ENCODE data around the gene TCHP. TPM values are rescaled to one million over a fixed set of nuclear protein-coding genes. Genes with fewer than 3 reads are reported as not detected.

Gene TCHP
- total RNA-seq, 2 donors from 2014 or later, result 18.9 to 26.3 TPM

GRCh38 chr12:109879351-109880042 is 20.6 kb upstream of the TCHP start:
- TF ChIP-seq POLR2A (IDR thresholded peaks at IDR 0.05), result peak; percentile 6
- no peak for TF ChIP-seq CTCF (IDR thresholded peaks at IDR 0.05)
- no peak for TF ChIP-seq POLR2AphosphoS5 (IDR thresholded peaks at IDR 0.05)
- intact Hi-C loops (cut with DNase I), result loop anchor here (2.0 kb wide), 1 partner anchor 75 kb away; no protein-coding TSS in a partner anchor
- WGBS, result 3% methylated on average over 13 of the region's 13 CpGs
- DNase-seq (ENCODE audit: low spot score), result peak; percentile 31
- H3K27me3 ChIP-seq (replicated peaks; ENCODE audit: insufficient read depth), result no peaks in the 10 kb centered on the region
- peak overlapping the region; percentile 82 to 83 for H3K27ac ChIP-seq
- no peaks in the 10 kb centered on the region for H3K9me3 ChIP-seq
- peak overlapping the region; percentile 68 to 78 for H3K4me3 ChIP-seq
- peaks cover 10% of the 10 kb centered on the region for H3K4me1 ChIP-seq (replicated peaks)
- no peaks in the 10 kb centered on the region for H3K36me3 ChIP-seq

DNA sequence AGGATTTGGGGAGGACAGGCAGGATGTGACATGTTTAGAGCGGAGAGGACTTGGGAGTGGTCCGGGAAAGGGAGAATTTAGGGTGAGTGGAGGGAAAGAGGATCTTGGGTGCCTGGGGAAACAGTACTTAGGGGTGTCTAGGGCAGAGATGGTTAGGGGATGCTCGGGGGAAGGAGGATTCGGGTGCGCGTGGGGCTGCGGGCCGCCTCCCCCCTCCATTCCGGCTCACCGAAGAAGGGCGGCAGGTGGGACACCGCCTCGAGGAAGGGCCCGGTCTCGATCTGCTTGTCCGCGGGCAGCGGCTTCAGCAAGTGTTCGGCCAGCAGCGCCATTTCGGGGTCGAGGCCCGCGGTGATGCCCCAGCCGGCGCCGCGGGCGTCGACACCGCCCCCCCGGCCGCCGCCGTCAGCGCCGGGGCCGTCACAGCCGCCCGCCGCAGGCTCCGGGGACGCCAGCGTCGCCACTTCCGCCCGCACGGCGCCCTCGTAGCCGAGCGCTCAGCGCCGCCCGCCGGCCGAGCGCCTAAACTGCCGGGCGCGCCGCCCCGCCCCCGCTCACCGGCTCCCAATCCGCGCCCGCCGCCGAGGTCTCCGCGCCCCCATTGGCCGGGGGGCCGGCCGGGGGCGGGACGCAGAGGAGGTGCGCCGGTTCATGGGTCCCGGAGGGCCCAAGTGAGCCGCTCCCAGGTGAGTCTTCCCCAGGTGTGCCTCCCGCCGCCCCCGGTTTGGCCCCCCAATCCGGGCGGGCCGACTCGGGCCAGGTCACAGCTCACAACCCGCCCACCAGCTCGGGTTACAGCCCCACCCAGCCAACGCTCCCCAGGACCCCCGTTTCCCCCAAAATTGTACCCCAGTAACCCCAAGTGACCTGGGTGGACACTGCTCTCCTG is 19.8 kb upstream of the TCHP start, which contains the start of gene GLTP:
TSS of gene GLTP (minus strand) at position 499 of the 889 bp plus-strand sequence. CDS start at position 332, 167 bp downstream.
- peak within 1 kb of the TSS; percentile 82 to 83 for H3K27ac ChIP-seq
- DNase-seq (ENCODE audit: low spot score), result peak; percentile 79
- H3K36me3 ChIP-seq, result no peaks in the 10 kb centered on the region

DNA sequence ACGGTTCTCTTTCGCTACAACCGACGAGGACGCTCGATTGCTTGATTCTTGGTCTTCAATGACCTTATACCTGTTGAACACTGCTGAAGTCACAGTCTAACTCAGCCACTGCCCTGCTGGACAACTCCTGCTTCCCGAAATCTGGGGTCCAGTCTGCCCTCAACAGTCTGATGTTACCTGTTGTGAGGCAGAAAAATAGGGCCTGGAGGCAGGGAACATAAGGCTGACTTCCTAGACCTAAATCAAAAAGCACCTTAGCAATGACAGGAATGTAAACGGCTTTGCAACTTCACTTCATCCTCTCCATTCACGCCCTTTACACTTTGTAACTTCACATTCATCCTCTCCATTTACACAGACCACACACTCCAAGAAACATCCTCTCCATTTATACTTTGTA is 19.1 kb upstream of the TCHP start:
- H3K9me3 ChIP-seq, result no peaks in the 10 kb centered on the region
- intact Hi-C loops (cut with DNase I), result loop anchor here (2.0 kb wide), 1 partner anchor 76 kb away; no protein-coding TSS in a partner anchor
- H3K4me3 ChIP-seq, result peak overlapping the region; percentile 68 to 78
- H3K27ac ChIP-seq, result peak overlapping the region; percentile 43 to 65
- TF ChIP-seq CTCF (IDR thresholded peaks at IDR 0.05), result no peak
- no peak for TF ChIP-seq POLR2A (IDR thresholded peaks at IDR 0.05)
- TF ChIP-seq POLR2AphosphoS5 (IDR thresholded peaks at IDR 0.05), result no peak
- H3K27me3 ChIP-seq (replicated peaks; ENCODE audit: insufficient read depth), result no peaks in the 10 kb centered on the region
- no peak for DNase-seq (ENCODE audit: low spot score)
- peaks cover 8% of the 10 kb centered on the region for H3K4me1 ChIP-seq (replicated peaks)
- WGBS, result 10% methylated on average over 9 of the region's 9 CpGs
- no peaks in the 10 kb centered on the region for H3K36me3 ChIP-seq

More for the DNA sequence above, 19.8 kb upstream of the TCHP start, which contains the start of gene GLTP:
- Histone ChIP-seq H3K27me3 (replicated peaks; ENCODE audit: insufficient read depth) (no peaks in the 10 kb centered on the region), H3K9me3 (no peaks in the 10 kb centered on the region), H3K4me1 (replicated peaks) (peaks cover 10% of the 10 kb centered on the region), H3K4me3 (peak within 1 kb of the TSS; percentile 68 to 78)
- WGBS, result under 1% methylated on average over 24 of the region's 92 CpGs
- intact Hi-C loops (cut with DNase I), result loop anchor here (2.0 kb wide), 1 partner anchor 75 kb away; no protein-coding TSS in a partner anchor
- peak; percentile 27 for TF ChIP-seq POLR2A (IDR thresholded peaks at IDR 0.05)
- peak; percentile 54 to 99 (median 78) for TF ChIP-seq CTCF (IDR thresholded peaks at IDR 0.05)
- peak; percentile 27 for TF ChIP-seq POLR2AphosphoS5 (IDR thresholded peaks at IDR 0.05)

- DNase-seq (ENCODE audit: low spot score), result no peak
- intact Hi-C loops (cut with DNase I), result loop anchor here (2.0 kb wide), 1 partner anchor 77 kb away; no protein-coding TSS in a partner anchor
- H3K4me3 ChIP-seq, result no peak overlapping the region
- no peaks in the 10 kb centered on the region for H3K36me3 ChIP-seq
- TF ChIP-seq POLR2AphosphoS5 (IDR thresholded peaks at IDR 0.05) (no peak), POLR2A (IDR thresholded peaks at IDR 0.05) (no peak)
- H3K4me1 ChIP-seq (replicated peaks), result peaks cover 3% of the 10 kb centered on the region
- no peaks in the 10 kb centered on the region for H3K27me3 ChIP-seq (replicated peaks; ENCODE audit: insufficient read depth)
- WGBS, result 95% methylated on average over 2 of the region's 2 CpGs
- no peak overlapping the region for H3K27ac ChIP-seq
- no peaks in the 10 kb centered on the region for H3K9me3 ChIP-seq
These were observed 18.3 kb upstream of the TCHP start for GRCh38 chr12:109881752-109882151.

- Histone ChIP-seq H3K27ac (no peak overlapping the region), H3K4me3 (no peak overlapping the region), H3K9me3 (no peaks in the 10 kb centered on the region), H3K36me3 (no peaks in the 10 kb centered on the region), H3K4me1 (replicated peaks) (peaks cover 3% of the 10 kb centered on the region), H3K27me3 (replicated peaks; ENCODE audit: insufficient read depth) (no peaks in the 10 kb centered on the region)
- TF ChIP-seq POLR2A (IDR thresholded peaks at IDR 0.05), result no peak
- no peak for TF ChIP-seq CTCF (IDR thresholded peaks at IDR 0.05)
- TF ChIP-seq POLR2AphosphoS5 (IDR thresholded peaks at IDR 0.05), result no peak
- intact Hi-C loops (cut with DNase I), result no loop called here
- DNase-seq (ENCODE audit: low spot score), result no peak
- WGBS, result 64% methylated on average over 4 of the region's 4 CpGs
These were observed 16.6 kb upstream of the TCHP start for GRCh38 chr12:109883461-109883860.
